ENCODE measurements around the gene ZNF442.
"Not testable (repeated sequence)": the region's sequence is repeated elsewhere in the genome, so short reads cannot be mapped to it uniquely, and the experiment has no call there.

Gene ZNF442

DNA sequence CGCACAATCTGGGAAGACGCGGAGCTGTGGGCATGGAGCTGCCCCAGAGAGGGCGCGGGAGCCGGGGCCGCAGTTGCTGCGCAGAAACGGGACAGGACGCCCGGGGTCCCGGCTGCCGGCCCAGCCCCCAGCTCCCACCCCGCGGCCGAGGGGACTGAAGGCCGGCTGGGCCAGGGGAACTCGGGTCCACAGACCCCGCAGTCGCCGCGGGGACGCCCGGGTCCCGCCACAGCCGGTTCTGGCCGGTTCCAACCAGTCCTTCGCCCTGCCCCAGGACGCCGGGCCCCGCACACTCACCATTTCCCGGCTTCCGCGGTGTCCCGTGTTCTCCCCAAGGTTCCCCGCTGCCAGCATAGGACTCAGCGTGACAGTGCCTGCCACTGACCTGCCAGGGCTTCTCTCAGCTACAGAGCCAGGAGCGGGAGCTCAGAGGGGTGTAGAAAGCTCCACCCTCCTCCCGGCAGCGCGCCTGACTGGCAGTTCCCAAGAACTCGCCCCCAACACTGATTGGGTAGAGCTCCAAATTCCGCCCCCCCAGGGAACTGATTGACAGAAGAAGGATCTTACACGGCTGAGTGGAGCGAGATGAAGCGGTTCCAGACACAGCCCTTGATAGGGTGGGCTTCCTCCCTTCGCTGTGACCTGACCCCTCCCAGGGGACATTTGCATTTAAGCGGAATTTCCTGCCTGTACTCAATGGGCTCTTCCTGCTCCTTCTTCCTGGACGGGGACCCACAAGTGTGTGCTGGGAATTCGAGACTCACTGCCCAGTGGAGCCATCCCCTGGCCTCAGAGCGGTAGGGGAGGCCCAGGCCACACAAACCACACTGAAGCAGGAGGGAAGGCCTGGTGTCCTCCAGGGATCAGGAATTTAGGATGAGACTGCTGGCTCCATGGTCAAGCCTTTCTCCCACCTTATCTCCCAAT, at the start of gene ZNF442:
Gene ZNF442, minus strand, starts transcription at position 448 of the 927 bp plus-strand sequence. CDS start 2,052 bp downstream, outside the sequence.
- peak; percentile 98 for FAIRE-seq

DNA sequence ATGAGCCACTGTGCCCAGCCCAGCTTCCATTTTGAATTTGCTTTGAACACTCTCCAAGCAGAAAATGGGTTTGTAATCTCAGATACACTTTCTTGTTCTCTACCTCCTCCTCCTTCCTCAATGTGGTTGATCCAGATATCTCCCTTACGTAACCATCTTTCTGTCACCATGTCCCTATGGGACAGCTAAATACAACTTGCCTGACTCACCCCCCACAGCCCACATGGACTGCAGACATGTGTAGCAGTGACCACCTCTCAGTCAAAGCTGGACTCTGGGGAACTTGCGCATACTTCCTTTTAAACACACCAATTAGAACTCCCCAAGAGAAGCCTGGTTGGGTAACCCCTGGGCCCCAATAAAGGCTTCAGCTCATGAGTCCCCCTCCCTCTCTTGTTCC, 46.4 kb upstream of the ZNF442 start:
- FAIRE-seq: no peak

DNA sequence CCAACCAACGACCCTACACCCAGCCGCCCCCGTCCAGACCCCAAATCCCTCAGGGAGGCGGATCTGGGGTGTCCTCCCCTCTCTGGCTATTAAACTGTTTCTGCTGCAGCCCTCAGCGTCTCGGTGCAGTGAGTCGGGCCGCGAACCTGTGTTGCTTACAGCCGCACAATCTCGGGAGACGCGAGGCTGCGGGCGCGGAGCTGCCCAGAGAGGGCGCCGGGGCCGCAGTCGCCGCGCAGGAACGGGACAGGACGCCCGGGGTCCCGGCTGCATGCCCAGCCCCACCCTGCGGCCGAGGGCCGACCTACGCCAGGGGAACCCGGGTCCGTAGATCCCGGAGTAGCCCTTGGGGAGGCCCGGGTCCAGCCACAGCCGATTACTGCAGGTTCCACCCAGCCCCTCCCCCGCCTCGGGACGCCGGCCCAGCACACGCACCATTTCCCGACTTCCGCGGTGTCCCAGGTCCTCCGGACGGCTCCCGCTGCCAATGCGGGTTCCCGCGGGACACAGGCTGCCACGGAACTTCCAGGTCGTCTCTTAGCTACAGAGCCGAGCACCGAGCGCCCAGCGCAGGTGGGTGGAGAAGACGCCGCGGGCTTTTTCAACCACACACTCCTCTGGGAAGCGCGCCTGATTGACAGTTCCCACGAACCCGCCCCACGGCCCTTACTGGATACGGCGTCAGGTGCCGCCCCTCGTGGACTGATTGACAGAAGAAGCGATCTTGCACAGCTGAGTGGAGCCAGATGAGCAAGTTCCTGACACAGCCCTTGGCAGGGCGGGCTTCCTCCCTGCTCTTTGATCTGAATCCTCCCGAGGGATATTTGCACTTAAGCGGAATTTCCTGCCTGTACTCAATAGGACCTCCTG, 35.4 kb upstream of the ZNF442 start, which contains the start of gene ZNF799:
Gene ZNF799, minus strand, starts transcription at position 639 of the 870 bp plus-strand sequence. Its CDS starts 201 bp downstream, at position 438.
- peak; percentile 92 for FAIRE-seq

DNA sequence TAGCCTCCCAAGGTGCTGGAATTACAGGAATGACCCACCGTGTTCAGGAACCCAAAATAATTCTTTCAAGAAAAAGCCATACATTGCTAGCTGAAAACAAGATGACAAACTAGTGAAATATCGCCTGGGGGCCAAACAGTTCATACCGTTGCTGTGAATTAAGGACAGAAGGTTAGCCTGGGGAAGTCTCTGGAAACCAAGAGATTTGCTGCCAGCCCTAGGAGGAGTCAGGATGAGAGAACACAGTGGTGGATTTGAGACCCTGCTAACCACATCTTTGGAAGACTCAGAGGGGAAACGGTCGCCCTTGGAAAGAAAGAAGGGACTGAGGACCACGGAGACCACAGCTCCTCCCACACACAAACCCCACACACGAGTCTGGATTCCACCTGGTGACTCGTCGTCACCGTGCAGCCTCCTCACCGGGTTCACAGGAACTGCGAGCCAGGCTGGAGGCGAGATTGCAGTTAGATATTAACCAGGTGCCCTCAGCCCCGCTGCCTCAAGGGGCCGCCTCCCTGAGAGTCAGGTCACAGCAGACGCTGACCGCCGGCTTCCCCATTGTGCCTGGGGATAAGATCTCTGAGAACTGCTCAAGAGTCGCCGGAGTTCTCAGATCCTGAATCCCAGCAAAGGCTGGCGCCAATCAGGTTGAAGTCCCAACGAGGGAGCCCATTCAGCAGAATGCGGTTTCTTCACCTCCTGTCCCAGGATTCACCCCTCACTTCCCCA, 34.6 kb upstream of the ZNF442 start:
- FAIRE-seq: not testable (repeated sequence)

DNA sequence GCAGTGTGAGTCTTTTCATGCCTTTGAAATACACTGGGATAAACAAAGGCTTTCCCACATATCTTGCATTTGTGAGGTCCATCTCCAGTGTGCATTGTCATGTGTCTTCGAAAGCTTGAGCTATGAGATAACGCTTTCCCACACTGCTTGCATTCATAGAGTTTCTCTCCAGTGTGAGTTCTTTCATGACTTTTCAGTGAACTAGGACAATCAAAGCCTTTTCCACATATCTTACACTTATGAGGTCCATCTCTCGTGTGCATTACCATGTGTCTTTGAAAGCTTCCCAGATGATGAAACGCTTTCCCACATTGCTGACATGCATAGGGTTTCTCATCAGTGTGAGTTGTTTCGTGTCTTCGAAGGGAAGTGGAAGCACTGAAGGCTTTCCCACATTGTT, 25.7 kb upstream of the ZNF442 start:
- FAIRE-seq: not testable (repeated sequence)

DNA sequence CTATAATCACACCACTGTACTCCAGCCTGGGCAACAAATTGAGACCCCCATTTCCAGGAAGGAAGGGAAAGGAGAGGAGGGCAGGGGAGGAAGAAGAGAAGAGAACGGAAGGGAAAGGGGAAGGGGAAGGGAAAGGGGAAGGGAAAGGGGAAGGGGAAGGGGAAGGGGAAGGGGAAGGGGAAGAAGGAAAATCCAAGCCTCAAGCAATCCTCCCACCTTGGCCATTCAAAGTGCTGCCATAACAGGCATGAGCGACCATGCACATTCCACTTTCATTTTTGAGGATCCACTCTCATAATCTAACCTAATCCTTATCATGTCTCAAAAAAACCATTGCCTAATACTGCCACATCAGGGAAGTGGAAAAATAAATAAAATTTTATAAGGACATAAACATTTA, 20.9 kb upstream of the ZNF442 start:
- FAIRE-seq: not testable (repeated sequence)

DNA sequence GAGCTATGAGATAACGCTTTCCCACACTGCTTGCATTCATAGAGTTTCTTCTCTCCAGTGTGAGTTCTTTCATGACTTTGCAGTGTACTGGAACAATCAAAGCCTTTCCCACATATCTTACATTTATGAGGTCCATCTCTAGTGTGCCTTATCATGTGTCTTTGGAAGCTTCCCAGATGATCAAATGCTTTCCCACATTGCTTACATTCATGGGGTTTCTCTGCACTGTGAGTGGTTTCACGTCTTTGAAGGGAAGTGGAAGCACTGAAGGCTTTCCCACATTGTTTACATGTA, 14.9 kb upstream of the ZNF442 start:
- FAIRE-seq: no peak

DNA sequence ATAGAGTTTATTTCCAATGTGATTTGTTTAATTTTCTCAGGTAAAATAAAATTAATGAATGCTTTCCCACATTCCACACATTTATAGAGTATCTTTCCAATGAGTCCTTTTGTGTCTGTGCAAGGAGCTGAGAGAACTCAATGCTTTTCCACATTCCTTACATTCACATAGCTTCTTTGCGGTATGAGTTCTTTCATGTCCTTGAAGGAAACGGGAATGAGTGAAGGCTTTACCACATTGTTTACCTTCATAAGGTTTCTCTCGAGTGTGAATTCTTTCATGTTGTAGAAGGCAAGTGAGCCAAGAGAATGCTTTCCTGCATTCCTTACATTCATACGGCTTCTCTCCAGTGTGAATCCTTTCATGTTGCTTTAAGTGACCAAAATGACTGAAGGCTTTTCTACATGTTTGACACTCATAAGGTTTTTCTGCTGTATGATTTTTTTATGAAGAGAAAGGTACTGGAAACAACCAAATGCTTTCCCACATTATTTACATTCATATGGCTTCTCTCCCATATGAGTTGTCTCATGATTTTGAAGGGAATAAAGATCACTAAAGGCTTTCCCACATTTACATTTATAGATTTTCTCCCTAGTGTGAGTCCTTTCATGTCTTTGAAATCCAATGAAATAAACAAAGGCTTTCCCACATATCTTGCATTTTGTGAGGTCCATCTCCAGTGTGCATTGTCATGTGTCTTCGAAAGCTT, 14.4 kb upstream of the ZNF442 start:
- FAIRE-seq: no peak

DNA sequence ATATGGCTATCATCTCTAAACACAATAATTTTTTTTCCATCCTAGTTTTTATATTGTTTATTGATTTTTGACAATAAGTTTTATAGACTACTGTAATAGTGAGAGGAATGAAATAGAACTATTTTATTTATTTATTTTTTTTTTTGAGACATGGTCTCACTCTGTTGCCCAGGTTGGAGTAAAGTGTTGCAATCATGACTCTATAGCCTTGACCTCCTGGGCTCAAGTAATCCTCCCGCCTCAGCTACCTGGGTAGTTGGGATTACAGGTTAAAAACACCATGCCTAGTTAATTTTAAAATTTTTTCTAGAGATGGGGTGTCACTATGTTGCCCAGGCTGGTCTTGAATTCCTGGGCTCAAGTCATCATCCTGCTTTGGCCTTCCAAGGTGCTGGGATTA, 8.5 kb upstream of the ZNF442 start:
- peak; percentile 30 for FAIRE-seq

DNA sequence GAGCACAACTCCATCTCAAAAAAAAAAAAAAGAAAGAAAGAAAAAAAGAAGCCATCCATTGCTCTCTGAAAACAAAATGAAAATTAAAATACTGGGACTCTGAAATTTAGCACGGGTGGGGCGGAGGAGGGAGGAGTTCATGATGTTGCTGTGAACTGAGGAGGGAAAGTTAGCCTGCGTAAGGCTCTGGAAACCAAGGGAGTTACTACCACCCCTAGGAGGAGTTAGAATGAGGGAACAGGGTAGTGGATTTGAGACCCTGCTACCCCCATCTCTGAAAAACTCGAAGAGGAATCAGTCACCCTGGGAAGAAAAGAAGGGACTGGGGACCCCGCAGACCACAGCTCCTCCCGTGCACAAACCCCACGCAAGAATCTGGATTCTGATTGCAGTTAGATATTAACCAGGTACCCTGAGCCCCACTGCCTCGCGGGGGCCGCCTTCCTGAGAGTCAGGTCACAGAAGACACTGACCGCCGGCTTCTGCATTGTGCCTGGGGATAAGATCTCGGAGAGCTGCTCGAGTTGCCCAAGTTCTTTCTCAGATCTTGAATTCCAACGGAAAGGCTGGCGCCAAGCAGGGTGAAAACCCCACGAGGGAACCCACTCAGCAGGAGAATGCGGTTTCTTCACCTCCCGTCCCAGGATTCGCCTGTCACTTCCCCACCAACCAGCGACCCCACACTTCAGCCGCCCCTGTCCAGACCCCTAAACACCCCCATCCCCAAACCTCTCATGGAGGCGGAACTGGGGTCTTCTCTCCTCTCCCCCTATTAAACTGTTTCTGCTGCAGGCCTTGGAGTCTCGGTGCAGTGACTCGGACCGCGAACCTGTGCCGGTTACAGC, 870 bp downstream of the ZNF442 start:
- no peak for FAIRE-seq

DNA sequence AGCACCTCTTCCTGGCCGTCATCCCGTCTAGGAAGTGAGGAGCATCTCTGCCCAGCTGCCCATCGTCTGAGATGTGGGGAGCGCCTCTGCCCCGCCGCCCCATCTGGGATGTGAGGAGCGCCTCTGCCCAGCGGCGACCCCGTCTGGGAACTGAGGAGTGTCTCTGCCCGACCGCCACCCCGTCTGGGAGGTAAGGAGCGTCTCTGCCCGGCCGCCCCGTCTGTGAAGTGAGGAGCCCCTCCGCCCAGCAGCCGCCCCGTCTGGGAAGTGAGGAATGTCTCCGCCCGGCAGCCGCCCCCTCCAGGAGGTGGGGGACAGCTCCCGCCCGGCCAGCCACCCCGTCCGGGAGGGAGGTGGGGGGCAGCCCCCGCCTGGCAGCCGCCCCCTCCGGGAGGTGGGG, 3.2 kb downstream of the ZNF442 start:
- not testable (repeated sequence) for FAIRE-seq

DNA sequence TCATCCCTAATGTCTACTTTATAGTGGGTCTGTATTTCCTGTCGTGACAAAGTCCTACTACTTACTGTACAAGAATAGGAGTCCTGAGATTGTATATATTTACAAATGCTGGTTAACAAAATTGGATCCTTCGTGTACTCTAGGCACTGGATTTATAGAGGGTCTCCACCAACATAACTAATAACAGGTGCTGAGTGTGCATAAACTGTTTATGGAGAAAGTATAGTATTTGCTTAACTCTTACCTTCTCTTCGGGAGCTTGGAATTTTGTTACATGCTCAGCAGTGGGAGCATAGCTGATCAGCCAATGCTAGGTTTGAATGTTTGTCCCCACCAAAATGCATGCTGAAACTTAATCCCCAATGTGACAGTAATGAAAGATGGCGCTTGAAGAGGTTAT, 12.1 kb downstream of the ZNF442 start:
- no peak for FAIRE-seq

DNA sequence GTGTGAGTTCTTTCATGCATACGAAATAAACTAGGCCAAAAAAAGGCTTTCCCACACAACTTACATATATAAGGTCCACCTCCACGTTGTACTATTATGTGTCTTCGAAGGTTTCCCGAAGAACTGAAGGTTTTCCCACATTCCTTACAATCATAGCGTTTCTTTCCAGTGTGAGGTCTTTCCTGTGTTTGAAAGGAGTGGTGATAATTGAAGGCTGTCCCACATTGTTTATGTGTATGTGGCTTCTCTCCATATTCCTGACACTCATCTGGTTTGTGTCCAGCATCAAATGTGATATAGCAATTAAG, 14.6 kb downstream of the ZNF442 start:
- FAIRE-seq: no peak

DNA sequence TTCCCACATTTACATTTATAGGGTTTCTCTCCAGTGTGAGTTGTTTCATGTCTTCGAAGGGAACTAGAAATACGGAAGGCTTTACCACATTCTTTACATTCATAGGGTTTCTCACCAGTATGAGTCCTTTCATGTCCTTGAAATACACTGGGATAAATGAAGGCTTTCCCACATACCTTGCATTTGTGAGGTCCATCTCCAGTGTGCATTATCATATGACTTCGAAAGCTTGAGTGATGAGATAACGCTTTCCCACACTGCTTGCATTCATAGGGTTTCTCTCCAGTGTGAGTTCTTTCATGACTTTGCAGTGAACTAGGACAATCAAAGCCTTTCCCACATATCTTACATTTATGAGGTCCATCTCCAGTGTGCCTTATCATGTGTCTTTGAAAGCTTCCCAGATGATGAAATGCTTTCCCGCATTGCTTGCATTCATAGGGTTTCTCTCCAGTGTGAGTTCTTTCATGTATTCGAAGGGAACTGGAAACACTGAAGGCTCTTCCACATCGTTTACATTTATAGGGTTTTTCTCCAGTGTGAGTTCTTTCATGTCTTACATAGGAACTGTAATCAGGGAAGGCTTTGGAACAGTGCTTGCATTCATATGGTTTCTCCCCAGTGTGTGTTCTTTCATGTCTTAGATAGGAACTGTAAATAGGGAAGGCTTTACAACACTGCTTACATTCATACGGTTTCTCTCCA, 15.1 kb downstream of the ZNF442 start:
- no peak for FAIRE-seq

DNA sequence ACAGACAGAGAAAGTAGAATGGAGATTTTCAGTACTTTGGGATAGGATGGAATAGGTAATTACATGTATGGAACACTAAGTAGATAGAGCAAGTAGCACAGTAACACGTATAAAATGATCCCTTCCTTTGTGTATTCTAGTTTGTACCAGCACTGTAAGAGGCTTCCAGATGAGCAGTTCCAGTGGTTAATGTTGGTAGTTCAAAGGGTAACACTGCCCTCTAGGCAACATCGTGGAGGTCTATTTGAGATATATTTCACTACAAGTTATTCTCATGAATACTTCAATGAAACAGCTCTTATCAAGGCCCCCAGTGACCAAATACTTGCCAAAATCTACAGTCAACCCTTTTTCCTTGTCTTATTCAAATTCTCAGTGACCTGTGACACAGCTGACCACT, 18.6 kb downstream of the ZNF442 start:
- FAIRE-seq: no peak

DNA sequence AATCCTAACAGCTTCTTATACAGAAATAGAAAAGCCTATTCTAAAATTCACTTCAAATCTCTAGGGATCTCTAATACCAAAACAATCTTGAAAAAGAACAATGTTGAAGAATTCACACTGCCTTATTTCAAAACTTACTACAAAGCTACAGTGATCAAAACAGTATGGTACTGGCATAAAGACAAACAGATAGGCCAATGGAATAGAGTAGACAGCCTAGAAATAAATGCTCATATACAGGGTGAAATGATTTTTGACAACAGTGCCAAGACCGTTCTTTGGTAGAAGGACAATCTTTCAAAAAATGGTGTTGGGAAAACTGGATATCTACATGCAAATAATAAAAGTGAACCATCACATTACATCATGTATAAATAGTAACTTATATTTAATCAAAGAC, 20.3 kb downstream of the ZNF442 start:
- FAIRE-seq: no peak

DNA sequence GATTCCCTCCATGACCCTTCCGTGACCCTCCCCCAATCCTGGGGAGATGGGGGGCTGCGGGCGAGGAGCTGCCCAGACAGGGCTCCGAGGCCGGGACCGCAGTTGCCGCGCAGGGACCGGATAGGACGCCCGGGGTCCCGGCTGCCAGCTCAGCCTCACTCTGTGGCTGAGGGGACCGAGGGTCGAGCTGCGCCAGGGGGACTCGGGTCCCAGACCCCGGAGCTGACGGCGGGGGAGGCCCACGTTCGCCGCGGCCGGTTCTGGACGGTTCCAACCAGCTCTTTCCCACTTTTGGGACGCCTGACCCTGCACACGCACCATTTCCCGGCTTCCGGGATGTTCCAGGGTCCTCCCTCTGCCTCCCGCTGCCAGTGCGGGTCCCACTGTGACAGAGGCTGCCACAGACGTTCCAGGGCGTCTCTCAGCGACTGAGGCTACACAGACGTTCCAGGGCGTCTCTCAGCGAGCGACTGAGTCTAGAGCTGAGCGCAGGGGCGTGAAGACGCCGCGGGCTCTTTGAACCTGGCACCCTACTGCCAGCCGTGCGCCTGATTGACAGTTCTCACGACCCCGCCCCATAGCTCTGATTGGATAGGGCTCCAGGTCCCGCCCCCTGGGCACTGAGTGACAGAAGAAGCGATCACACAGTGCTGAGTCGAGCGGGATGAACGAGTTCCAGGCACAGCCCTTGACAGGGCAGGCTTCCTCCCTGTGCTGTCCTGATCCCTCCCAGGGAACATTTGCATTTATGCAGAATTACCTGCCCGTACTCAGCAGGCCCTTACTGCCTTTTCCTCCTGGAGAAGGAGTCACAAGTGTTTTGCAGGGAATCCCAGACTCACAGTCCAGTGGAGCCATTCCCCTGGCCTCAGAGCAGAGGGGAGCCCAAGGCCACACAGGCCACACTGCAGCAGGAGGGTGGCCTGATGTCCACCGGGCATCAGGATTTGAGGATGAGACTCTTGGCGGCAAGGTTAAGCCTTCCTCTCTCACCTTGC, 32.0 kb downstream of the ZNF442 start, which contains the start of gene ZNF563:
Gene ZNF563, minus strand, starts transcription at position 472 of the 998 bp plus-strand sequence. Its CDS starts 151 bp downstream, at position 321.
- FAIRE-seq: no peak

DNA sequence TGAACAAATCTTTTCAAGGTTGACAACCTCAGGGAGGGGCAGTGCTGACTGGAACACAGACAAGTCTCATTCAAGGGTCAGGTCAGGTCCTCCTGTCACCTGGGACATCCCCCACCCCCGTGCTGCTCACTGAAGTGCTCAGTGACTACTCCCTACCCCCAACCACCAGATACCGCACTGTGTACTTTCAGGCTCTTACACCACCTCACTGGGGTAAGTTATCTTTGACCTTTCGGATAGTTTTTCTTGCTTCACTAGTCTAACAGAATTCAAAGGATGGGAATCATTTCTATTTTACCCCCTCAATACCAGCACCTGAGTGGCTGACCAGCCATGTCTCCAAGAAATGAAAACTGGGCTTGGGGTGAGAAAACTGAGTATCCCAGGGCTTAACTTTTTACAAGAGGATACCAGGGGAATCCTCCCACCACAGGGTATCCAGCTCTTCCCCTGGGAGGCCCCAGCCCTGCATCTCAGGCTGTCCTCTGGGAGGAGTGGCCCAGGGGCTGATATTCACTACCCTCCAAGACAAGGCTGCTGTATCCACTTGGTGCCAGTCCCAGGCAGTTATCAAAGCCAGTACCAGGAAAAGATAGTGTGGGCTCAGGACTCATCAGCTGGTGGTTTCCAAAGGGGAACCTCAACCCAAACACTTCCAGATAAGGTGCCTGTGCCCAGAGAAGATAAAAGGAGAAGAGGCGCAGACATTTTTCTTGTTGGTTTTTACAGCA, 34.1 kb downstream of the ZNF442 start:
- no peak for FAIRE-seq

DNA sequence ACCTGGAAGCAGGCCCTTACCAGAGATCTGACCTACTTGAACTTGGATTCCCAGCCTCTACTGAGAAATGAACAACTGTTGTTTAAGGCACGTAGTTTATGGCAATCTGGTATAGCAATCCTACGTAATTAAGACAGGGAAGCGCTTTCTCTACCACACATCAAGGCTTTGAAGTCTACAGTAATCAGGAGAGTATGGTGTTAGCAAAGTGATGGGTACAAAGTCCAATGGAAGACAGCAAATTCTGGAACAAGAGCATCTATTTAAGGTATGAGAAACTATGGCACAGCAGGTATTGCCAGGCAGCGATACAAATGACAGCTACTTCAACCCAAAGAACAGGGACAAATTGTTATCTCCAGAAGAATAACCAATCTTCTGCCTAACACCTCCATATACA, 35.1 kb downstream of the ZNF442 start:
- FAIRE-seq: no peak

All from A204.1 (cell line).